B cell (primary cell): Measurements from ENCODE around the gene SLC26A1. TPM values are rescaled to one million over a fixed set of nuclear protein-coding genes. Genes with fewer than 3 reads are reported as not detected.

Source experiments
- ATAC-seq: fragments of 200-7000 bp; cut with Tn5 transposase; one replicate; pipeline ENCODE4 v1.10.0; 2021; ENCODE audit warnings: low read depth, mild to moderate bottlenecking, moderate number of reproducible peaks, moderate library complexity
- CTCF ChIA-PET: fragments of 350-600 bp; sonication (Branson Sonifier 250); formaldehyde crosslinking; loops from one replicate; lab custom pipeline; 2021; ENCODE audit warnings: antibody characterized with exemption, inconsistent platforms; lab: Charles Lee
- POLR2A ChIA-PET: fragments of 350-600 bp; sonication (Branson Sonifier 250); formaldehyde crosslinking; loops from one replicate; lab custom pipeline; 2021; ENCODE audit warnings: antibody characterized with exemption; lab: Charles Lee
- DNase-seq: peaks from one replicate; pipeline ENCODE4 v3.0.0; 2013
- H2AFZ ChIP-seq: 2 replicates; pipeline ENCODE4 v1.6.1; 2012; ENCODE audit warnings: mild to moderate bottlenecking, low read depth, low read length; ENCODE audit not compliant: insufficient read depth, poor library complexity, severe bottlenecking
- H3K27ac ChIP-seq, 2 donors: 1 replicate in 1 of 2; 2 replicates in 1 of 2; pipeline ENCODE4 v1.5.1; 2012 to 2013; ENCODE audit warnings: low read length in 2 of 2, mild to moderate bottlenecking in 2 of 2, moderate library complexity in 1 of 2
- H3K27me3 ChIP-seq, 4 experiments: fragments of 200-600 bp in 1 of 4; sonication (generic) in 1 of 4; replicated peaks in 1 of 4; 1 replicate in 2 of 4; 2 replicates in 2 of 4; pipeline versions ENCODE4 v1.6.1 to v1.7.0; 2013 to 2016; ENCODE audit warnings: low read length in 3 of 4, mild to moderate bottlenecking in 2 of 4, mixed read lengths in 1 of 4, moderate library complexity in 1 of 4; ENCODE audit not compliant: insufficient read depth in 4 of 4, control insufficient read depth in 3 of 4; ENCODE audit errors: control extremely low read depth in 1 of 4
- H3K36me3 ChIP-seq, 2 experiments: replicated peaks in 1 of 2; 1 replicate in 1 of 2; 2 replicates in 1 of 2; pipeline versions ENCODE4 v1.6.1 to v1.7.1; 2013; ENCODE audit warnings: low read length in 1 of 2; ENCODE audit not compliant: insufficient read depth in 2 of 2, control insufficient read depth in 1 of 2; ENCODE audit errors: control extremely low read depth in 1 of 2, extremely low read depth in 1 of 2
- H3K4me1 ChIP-seq, 2 donors: fragments of 200-600 bp in 1 of 2; sonication (generic) in 1 of 2; 1 replicate in 1 of 2; 2 replicates in 1 of 2; pipeline versions ENCODE4 v1.5.1 to v1.6.1; 2013 to 2017; ENCODE audit warnings: low read length in 2 of 2; ENCODE audit not compliant: control insufficient read depth in 2 of 2, insufficient read depth in 2 of 2
- H3K4me2 ChIP-seq: replicated peaks from 2 replicates; pipeline ENCODE3; 2012; ENCODE audit warnings: mild to moderate bottlenecking, low read depth, low read length; ENCODE audit not compliant: poor library complexity, severe bottlenecking
- H3K4me3 ChIP-seq, 5 experiments: fragments of 200-600 bp in 1 of 5; sonication (generic) in 1 of 5; 1 replicate in 3 of 5; 2 replicates in 2 of 5; pipeline versions ENCODE4 v1.5.1 to v1.7.0; 2011 to 2016; ENCODE audit warnings: low read length in 4 of 5, mild to moderate bottlenecking in 4 of 5, low read depth in 2 of 5, control low read depth in 1 of 5, moderate library complexity in 1 of 5; ENCODE audit not compliant: insufficient read depth in 1 of 5; ENCODE audit errors: control extremely low read depth in 1 of 5, extremely low read depth in 1 of 5
- H3K79me2 ChIP-seq: fragments of 200-600 bp; sonication (generic); one replicate; pipeline ENCODE4 v1.6.0; 2016; ENCODE audit warnings: low read length; ENCODE audit not compliant: control insufficient read depth, insufficient read depth
- H3K9ac ChIP-seq: fragments of 200-600 bp; sonication (generic); 2 replicates; pipeline ENCODE4 v1.6.1; 2017; ENCODE audit warnings: mild to moderate bottlenecking, low read length, moderate library complexity
- H3K9me3 ChIP-seq, 3 donors: one replicate each; pipeline versions ENCODE4 v1.6.1 to v1.7.1; 2013; ENCODE audit warnings: low read length in 2 of 3; ENCODE audit not compliant: control insufficient read depth in 2 of 3, insufficient read depth in 1 of 3; ENCODE audit errors: control extremely low read depth in 1 of 3
- H4K20me1 ChIP-seq: 2 replicates; pipeline ENCODE4 v1.6.0; 2012; ENCODE audit warnings: mild to moderate bottlenecking, low read length; ENCODE audit not compliant: insufficient read depth, control insufficient read depth, poor library complexity, severe bottlenecking
- H3K27ac Mint-ChIP-seq: one replicate; pipeline ENCODE4 v1.8.0; 2021; ENCODE audit warnings: mixed read lengths
- H3K27me3 Mint-ChIP-seq: one replicate; pipeline ENCODE4 v1.8.0; 2021; ENCODE audit warnings: mixed read lengths
- H3K4me1 Mint-ChIP-seq: one replicate; pipeline ENCODE4 v1.8.0; 2021; ENCODE audit warnings: mixed read lengths
- H3K4me3 Mint-ChIP-seq: one replicate; pipeline ENCODE4 v1.8.0; 2021; ENCODE audit warnings: mixed read lengths
- H3K9me3 Mint-ChIP-seq: one replicate; pipeline ENCODE4 v1.8.0; 2022; ENCODE audit warnings: mixed read lengths; ENCODE audit not compliant: insufficient read depth
- EZH2 ChIP-seq: IDR thresholded peaks from 2 replicates; pipeline ENCODE4 v1.6.1; 2012; ENCODE audit warnings: borderline replicate concordance, low read depth, mild to moderate bottlenecking, moderate library complexity, low read length; ENCODE audit not compliant: insufficient read depth, poor library complexity, severe bottlenecking
- WGBS: methylation state at CpG from one replicate; pipeline ENCODE4 v1.1.5; 2013; ENCODE audit warnings: missing lambda C conversion rate; ENCODE audit not compliant: insufficient coverage; 5-methylcytosine and 5-hydroxymethylcytosine counted together
- intact Hi-C: fragments of 100-400 bp; cut with micrococcal nuclease; formaldehyde crosslinking; loops from one replicate; pipeline ENCODE4 v1.10.0; 2022
- polyA plus RNA-seq: library from polyadenylated mRNA; depleted of rRNA; stranded (reverse); fragments of >200 nt; gene quantifications from 2 replicates; pipeline ENCODE4 v1.2.3, GENCODE V29; 2012
- total RNA-seq, 2 donors: library from RNA; stranded (reverse); fragments of 120-200 nt in 1 of 2; gene quantifications; 1 replicate in 1 of 2; 2 replicates in 1 of 2; pipeline versions ENCODE4 v1.2.3 to v1.2.4, GENCODE V29; 2013 to 2022
- TF ChIP-seq, protein P1 (sequence below): fragments of 200-600 bp; IDR thresholded peaks from one replicate; pipeline ENCODE4 v1.8.0; 2022; ENCODE audit warnings: antibody characterized with exemption, mild to moderate bottlenecking

The SLC26A1 gene
- total and polyA plus RNA-seq, 2 donors (not counting 1 experiment from before 2014, with no cell fraction given) = 0.03 to 1.1 TPM

DNA sequence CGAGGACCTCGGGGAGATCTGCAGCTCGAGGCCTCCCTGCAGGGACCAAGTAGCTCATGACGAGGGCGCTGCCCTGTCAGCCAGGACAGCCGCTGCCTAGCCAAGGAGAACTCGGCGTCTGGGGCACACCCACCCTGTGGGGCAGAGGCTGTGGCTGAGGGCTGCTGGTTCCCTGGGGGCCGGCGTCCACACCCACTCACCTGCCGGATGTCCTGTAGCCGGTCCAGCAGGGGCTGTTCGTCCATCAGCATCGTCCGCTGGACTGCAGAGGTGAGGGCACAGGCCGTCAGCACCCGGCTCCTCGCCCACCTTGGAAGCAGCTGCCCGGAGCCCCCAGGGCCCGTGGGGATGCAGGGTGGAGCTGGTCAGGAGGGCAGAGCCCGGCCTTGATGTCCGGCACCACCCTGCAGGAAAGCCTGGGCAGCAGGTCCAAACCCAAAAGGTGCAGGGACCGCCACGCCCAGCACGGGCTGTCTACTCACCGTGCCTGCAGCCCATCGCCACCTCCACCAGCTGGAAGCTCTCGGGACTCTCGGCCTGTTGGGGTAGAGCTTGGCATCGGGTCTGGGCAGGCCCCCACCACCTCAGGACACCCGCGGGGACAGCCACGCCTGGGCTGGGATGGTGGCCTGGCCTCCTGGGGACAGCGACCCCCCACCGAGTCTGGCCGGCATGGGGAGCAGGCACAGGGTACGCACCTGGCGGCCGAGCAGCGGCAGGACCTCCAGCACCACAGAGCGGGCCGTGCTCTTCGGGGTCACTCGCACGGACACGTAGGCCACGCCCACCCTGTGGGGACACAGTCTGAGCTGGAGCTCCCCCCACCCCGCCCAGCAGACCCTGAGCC lies 26.7 kb downstream of the SLC26A1 start:
- H3K27ac ChIP-seq = no peak overlapping the region
- ChIA-PET POLR2A (no interaction called here), CTCF (interaction anchor here (0.9 kb wide), 1 partner anchor 85 kb away, joined by 3 read pairs; no protein-coding TSS in a partner anchor)
- H3K9me3 ChIP-seq = no peaks in the 10 kb centered on the region
- H3K4me2 ChIP-seq = no peak overlapping the region
- H2AFZ ChIP-seq = no peak overlapping the region
- H3K4me3 Mint-ChIP-seq = no peak overlapping the region
- ATAC-seq = no peak
- no peaks in the 10 kb centered on the region for H3K9me3 Mint-ChIP-seq
- peaks cover 0 to 6% (median under 1%) of the 10 kb centered on the region in 4 experiments for H3K27me3 ChIP-seq
- no peak overlapping the region for H3K27ac Mint-ChIP-seq
- no peaks in the 10 kb centered on the region for H3K27me3 Mint-ChIP-seq
- peaks cover 0 to 6% of the 10 kb centered on the region in 2 experiments for H3K36me3 ChIP-seq
- H3K4me3 ChIP-seq = no peak overlapping the region
- peaks cover 4 to 16% of the 10 kb centered on the region in 2 donors for H3K4me1 ChIP-seq
- intact Hi-C loops = no loop called here
- WGBS = 93% methylated on average over 48 of the region's 48 CpGs
- DNase-seq = no peak
- no peak for TF ChIP-seq EZH2
- TF ChIP-seq, protein P1, sequence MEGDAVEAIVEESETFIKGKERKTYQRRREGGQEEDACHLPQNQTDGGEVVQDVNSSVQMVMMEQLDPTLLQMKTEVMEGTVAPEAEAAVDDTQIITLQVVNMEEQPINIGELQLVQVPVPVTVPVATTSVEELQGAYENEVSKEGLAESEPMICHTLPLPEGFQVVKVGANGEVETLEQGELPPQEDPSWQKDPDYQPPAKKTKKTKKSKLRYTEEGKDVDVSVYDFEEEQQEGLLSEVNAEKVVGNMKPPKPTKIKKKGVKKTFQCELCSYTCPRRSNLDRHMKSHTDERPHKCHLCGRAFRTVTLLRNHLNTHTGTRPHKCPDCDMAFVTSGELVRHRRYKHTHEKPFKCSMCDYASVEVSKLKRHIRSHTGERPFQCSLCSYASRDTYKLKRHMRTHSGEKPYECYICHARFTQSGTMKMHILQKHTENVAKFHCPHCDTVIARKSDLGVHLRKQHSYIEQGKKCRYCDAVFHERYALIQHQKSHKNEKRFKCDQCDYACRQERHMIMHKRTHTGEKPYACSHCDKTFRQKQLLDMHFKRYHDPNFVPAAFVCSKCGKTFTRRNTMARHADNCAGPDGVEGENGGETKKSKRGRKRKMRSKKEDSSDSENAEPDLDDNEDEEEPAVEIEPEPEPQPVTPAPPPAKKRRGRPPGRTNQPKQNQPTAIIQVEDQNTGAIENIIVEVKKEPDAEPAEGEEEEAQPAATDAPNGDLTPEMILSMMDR = no peak
- peaks cover 53% of the 10 kb centered on the region for H4K20me1 ChIP-seq
- no peak overlapping the region for H3K9ac ChIP-seq
- H3K4me1 Mint-ChIP-seq = peaks cover 6% of the 10 kb centered on the region
- peaks cover 20% of the 10 kb centered on the region for H3K79me2 ChIP-seq

DNA sequence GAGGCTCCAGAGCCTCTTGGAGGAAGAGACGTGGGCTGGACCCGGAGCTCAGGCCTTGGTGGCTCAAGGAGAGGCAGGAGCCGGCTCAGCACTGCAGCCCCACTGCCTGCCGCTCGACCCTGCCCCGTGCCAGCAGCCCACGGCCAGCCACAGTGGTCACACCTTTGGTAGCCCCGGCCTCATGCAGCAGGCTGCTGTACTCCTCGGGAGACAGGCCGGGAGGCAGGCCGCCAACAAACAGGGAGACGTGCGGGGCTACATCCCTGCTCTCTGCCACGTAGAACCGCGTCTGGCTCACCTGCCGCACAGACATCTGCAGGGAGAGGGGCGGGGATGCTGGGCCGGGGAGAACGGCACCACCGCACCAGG lies 27.5 kb downstream of the SLC26A1 start:
- ChIA-PET CTCF (no interaction called here), POLR2A (no interaction called here)
- Histone ChIP-seq H3K4me2 (no peak overlapping the region), H2AFZ (no peak overlapping the region), H3K4me1 (peaks cover 4 to 13% of the 10 kb centered on the region in 2 donors), H3K9me3 (no peaks in the 10 kb centered on the region), H3K79me2 (peaks cover 14% of the 10 kb centered on the region), H4K20me1 (peaks cover 46% of the 10 kb centered on the region), H3K27ac (no peak overlapping the region), H3K9ac (no peak overlapping the region), H3K36me3 (peaks cover 0 to 6% of the 10 kb centered on the region in 2 experiments), H3K4me3 (no peak overlapping the region), H3K27me3 (peaks cover 0 to 6% (median under 1%) of the 10 kb centered on the region in 4 experiments)
- 95% methylated on average over 21 of the region's 21 CpGs for whole genome bisulfite sequencing
- Mint-ChIP-seq H3K4me3 (peak overlapping the region; percentile 23), H3K9me3 (no peaks in the 10 kb centered on the region), H3K4me1 (peaks cover 2% of the 10 kb centered on the region), H3K27me3 (no peaks in the 10 kb centered on the region), H3K27ac (no peak overlapping the region)
- DNase-seq (no peak), ATAC-seq (no peak)
- intact Hi-C loops = no loop called here
- TF ChIP-seq EZH2 = no peak
- TF ChIP-seq, protein P1 = no peak
